HG02884 (cell line): Measurements from ENCODE around the gene CDH12.
"Not testable (repeated sequence)": the region's sequence is repeated elsewhere in the genome, so short reads cannot be mapped to it uniquely, and the experiment has no call there.

Experiments
- ATAC-seq: cut with Tn5 transposase; IDR thresholded peaks from one replicate; pipeline ENCODE4 v1.9.1; 2021; ENCODE audit warnings: mild to moderate bottlenecking, moderate library complexity; ENCODE audit not compliant: unreplicated experiment

The CDH12 gene

DNA sequence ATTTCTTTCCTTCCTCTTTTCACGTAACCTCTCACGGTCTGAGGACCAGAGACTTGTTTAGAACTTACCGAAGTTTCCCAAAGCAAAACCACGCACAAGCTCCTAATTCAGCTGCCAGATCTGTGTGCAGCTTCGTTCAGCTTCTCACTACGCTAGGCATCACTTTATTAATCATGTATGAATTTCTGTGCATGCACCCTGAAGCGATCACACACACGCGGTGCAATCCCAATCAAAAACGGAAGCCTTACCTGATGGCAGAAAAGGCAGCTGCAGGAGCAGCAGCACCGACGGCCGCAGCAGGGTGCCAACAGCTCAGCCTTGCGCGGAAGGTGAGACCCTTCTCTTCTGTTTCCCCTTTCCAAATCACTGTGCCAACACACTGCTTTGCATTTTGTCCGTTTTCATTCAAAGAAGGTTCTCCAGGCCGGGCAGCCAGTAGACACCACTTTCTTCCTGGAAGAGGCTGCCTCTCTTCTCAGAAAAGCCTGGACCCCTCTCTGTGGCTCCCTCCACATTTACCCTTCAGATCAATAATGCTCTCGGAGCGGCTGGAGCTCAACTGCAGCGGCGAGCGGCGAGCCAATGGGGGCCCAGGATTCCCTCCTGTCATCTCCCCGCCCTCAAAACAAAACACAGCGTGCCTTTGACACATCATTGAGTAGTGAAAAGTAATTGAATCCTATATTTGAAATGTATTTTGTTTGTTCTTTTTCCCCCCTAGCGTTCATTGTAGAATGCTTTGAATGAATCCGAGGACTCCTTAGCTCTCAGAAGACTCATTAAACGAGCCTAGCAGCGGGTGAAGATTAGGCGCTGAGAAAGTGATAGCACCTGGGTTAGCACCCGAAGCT lies at the start of gene CDH12:
TSS of gene CDH12 (minus strand) at position 538 of the 854 bp plus-strand sequence.
- ATAC-seq, result no peak

DNA sequence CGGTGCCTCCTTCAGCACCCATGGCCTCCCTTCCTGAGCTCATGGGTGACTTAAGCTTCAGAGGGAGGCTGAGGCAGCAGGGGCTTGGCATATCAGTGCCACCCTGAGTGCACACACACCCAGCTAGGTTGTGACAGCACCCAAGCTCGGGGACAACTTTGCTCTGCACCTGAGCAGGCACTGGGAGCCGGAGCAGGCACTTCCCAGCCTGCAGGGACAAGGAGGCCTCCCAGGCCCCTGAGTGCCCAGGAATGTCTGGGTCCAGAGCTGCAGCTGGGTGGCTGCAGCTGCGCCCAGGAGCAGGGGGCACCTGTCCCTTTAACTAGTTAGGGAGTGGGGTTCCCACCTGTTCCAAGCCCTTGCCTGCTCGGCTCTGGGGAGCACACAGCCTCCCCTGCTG lies 48.7 kb upstream of the CDH12 start:
- ATAC-seq, result no peak

DNA sequence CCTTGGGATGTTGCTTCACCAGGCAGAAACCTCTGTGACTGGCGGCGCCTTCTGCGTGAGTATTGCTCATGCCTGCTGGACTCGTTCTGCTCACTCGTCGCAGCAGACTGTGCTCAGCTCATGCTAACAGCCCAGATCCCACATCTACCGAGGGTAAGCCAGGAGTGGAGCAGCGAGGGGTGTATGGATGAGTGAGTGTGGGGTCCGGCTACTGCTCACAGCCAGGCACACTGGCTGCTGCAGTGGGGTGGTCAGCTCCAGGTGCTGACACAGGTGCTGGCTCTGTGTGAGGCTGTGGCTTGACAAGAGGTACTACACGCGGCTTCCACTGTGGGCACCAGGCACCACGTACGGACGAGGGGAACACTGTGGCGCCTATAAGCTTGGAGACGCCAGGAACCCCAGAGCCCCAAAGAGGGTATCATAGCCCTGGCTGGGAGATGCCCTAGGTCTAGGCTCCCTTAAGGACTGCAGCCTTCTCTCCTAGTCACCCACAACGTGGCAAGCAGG lies 47.7 kb upstream of the CDH12 start:
- ATAC-seq, result no peak

DNA sequence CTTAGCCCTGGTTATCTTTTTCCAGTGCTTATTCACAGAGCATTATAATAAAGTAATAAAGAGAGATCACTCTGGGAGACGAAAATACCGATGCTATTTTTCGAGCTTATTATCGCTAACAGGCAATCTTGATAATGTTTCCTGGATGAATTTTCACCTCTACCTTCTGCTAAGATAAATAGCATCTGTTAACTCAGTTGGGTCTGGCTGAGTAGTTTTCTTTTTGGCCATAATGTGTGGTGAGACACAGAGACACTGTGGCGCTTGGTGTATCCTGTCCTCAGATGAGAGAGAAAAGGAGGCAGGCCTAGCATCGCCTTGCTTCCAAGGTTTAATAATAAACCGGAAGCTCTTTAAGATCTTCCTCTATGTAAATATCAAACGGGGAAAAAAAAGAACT lies 46.2 kb upstream of the CDH12 start:
- no peak for ATAC-seq

DNA sequence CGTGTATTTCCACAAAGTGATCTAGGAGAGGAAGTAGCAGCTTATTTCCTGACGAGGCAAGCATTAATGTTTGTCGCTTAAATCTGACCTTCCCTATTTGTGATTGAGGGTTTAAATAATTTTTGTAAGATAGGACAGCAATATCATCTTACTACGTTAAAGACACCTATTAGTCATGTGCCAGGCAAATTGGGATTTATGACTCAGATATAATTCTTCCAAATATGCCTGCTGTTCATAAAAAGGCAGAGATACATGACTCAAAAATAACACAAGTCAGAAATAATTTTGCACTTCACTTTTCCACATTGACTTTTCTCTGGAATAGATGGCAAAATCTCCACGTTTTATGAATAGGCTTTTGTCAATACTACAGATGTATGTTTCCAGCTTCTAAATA lies 43.0 kb upstream of the CDH12 start:
- no peak for ATAC-seq

DNA sequence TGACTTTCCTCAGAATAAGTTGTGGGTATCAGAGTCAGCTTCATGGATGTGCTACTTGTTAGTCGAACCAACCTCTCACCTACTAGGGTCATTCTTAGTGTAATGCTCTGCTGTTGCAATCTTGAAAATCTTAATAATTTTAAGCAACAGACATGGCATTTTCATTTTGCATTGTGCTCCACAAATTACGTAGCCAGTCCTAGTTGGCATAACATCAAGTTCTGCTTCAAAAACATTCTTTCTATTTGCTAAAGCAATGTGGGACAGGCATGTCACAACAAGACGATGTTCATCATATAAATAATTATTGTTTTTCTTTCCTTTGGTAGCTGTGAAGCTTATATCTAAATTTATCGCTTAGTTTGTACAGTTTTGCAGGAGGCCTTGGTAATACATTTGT lies 39.3 kb upstream of the CDH12 start:
- no peak for ATAC-seq

DNA sequence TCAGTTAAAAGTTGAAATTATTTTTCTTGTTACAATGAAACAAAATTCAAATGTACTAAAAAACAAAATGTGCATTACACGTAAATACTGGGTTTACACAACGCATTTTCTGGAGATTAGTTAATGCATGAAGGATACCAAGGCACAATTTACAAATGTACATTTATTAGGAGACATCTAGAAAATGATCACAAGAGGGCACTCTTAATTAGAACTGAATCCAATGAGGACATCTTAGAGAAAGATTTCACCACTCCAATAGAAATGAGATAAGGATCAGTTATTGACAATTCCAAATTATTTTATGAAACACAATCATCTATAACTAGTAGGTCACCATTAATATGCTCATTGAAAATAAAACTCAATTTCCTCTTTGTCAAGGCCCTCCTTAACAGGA lies 36.6 kb upstream of the CDH12 start:
- no peak for ATAC-seq

DNA sequence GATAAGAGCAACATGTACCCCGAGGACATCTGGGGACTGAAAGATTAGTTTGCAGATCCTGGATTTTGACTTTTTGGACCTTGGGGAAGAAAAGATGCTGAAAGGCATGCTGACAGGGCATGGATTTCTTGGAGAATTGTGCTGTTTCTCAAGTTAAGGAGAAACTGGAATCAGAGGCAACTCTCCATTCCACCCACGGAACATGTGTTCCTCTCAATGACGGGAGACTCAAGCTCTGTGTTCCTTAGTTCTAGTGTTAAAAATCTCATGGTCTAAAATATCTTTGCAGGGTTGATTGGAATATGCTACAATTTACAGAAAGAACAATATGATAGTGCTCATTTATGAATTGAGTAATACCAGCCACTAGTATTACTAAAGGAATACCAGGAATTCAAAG lies 34.4 kb upstream of the CDH12 start:
- ATAC-seq, result no peak

DNA sequence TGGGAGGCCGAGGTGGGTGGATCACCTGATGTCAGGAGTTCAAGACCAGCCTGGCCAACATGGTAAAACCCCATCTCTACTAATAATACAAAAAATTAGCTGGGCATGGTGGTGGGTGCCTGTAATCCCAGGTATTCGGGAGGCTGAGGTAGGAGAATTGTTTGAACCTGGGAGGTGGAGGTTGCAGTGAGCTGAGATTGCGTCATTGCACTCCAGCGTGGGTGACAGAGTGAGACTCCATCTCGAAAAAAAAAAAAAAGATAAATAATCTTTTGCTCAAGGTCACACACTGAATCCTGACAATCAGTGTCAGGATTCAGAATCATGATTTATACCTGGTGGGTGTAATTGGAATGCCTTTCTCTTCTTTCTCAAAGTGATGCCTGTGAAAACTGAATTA lies 5.8 kb upstream of the CDH12 start:
- ATAC-seq, result not testable (repeated sequence)

DNA sequence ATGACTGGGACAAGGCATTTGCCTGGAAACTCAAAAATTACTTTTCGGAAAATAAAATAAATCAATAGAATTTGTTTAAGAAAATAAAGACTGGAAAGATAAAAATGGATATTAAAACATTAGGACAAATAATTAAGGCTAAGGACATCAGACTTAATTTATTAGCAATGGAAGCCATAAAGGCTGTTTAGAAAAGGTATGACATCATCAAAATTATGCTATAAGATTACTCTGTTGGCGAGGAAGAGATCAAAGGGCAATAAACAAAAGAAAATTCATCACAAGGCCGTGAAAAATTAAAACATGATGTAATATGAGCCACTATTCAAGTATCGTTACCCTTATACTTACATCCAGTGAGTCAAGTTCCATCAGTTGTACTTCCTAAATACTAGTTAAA lies 2.7 kb upstream of the CDH12 start:
- ATAC-seq, result no peak

DNA sequence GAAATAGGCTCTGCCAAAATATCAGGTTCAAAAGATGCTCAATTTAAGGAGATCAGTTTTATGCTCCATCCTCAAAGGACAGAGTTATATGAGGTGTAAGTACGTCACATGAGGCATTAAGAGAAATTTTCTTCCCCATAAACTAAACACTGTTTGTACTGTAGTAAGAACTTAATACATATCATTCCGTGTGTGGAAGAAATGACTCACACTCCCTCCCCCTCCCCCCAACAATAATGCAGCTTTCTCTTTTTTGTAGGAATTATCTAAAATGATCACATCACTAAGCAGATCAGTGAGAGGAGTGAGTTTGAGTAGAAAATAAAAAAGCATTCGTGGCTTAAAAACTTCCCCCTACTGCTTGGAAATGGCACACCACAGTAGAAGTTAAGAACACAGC lies 2.2 kb downstream of the CDH12 start:
- ATAC-seq, result no peak

DNA sequence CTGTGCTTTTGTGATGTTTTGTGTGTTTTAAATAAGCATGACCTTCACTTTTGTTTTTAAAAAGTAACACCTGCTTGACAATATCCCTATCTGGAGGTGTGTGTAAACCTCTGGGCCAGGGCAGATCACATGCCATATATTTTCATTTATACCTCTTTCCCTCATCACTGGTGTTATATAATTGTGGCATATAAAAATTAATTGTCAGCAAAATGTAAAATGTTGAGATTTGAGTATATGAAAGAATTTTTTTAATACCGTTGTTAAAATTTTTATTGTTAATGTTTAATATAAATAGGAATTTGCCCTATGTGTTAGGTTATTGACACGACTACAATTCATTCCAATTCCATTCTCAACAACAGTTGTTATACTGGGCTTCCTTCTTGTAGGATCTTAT lies 6.5 kb downstream of the CDH12 start:
- ATAC-seq, result no peak

DNA sequence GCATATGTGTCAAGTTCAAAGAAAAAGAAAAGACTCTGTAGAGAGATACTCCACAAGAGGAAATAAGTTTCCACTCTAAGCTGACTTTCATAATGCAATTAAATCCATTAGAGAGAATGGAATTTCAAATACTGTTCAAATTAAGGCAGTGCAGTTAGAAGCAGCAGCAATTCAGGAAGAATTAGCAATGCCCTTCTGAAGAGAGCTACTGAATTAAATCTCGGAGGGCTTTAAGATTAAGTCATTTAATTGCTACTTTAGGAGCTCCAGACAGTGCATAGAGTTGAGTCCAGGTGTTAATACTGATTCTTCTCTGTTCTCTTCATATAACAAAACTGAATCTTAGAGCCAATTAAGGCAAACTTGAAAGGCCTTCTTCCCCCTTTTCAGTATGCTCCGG lies 8.5 kb downstream of the CDH12 start:
- ATAC-seq, result no peak

DNA sequence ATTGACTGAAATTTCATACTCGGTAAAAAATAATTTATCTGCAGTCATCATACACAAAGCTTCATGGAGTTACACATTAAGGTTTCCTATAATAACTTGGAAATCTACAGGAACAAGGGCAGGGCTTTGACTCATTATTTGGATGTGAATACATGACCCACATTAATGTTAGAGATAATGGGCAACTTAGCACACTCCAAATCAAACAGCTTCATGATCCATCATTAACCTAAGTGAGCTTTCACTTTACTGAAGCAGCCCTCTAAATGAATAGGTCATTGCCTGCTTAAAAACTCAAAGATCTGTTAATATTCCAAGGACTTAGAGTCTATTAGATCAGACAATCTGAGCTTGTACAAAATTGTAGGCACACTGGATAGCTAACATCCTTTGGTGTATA lies 9.0 kb downstream of the CDH12 start:
- ATAC-seq, result no peak

DNA sequence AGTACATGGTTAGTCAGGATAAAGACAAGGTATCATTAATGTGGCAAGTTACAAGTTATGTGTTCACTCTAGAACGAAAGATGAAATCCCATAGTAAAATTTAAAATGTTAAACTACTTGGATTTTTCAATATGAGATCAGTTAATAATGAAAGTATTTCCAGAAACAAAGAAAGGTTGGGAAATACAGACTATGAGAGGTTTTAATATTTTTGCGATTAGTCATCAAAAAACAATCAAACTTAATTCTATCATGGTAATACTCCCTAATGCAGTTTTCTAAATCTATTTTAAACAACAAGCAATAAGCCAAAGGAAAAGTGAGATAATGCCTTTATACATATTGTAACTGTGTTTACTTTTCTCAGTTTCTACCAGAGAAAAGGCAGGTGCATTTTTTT lies 10.6 kb downstream of the CDH12 start:
- ATAC-seq, result no peak

DNA sequence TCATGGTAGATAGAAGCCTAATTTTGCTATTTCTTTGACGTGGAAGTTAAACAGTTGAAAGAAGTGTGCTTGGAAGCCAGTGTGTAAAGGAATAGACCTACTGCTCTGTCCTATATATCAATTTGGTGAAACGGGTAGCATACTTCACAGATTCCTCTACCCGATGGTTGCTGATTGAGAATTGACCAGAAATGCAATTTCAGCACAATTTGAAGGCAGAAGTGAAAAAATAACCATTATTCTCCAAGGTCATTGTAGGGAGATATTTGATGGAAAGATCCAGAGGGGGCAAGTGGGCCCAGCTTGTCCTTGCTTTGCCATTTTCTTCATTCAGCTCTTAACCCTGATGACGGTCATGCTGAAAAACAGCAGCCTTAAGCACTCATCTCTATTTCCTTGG lies 15.3 kb downstream of the CDH12 start:
- ATAC-seq, result no peak

DNA sequence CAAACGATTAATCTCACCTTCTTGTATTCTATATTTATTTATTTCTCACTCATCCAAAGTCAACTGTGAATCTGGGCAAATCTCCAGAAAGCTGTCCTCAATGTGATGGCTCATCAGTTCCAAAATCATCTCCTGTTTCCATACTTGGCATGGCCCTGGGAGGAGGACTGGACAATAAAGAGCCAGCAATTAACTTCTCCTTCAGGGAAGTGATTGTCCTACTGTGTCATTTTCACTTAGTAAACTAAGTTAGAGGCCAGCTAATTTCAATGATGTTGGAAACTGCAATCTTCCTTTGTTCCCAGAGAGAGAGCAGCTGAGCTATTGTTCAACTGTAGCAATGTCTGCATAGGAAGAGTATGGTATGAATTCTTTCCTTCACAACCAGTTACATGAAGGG lies 17.5 kb downstream of the CDH12 start:
- ATAC-seq, result no peak

DNA sequence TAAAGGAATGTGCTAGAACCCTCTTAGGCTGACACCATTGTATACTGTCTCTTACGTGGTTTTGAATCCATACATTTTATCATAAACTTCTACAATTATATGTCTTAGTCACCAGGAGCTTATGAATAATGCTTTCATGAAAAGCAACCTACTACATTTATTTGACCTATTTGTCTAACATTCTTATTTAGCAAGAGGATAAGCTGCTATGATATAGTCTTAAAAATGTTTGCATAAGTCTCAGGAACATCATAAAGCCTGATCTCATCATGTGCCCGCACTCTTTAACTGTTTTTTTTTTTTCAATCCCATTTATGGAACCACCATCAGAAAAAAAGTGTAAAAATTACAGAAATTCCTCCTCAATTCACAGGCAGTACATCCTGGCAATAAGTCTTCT lies 59.7 kb downstream of the CDH12 start:
- no peak for ATAC-seq

DNA sequence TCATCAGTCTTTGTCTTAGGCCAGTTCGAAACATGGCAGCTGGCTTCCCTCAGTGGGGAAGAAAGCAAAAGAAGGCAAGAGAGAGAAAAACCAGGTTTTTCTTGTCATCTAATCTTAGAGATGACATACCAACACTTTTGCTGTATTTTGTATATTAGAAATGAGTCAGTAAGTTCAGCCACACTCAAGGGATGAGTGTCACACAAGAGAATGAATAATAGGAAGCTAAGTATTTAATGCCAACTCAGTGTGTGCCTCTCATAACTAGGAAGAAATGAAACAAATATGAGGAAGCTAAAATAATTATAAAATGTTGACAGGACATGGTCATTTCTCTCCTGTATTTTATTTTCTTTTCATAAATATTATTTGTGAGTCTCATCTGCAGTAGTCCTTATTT lies 65.3 kb downstream of the CDH12 start:
- ATAC-seq, result no peak

DNA sequence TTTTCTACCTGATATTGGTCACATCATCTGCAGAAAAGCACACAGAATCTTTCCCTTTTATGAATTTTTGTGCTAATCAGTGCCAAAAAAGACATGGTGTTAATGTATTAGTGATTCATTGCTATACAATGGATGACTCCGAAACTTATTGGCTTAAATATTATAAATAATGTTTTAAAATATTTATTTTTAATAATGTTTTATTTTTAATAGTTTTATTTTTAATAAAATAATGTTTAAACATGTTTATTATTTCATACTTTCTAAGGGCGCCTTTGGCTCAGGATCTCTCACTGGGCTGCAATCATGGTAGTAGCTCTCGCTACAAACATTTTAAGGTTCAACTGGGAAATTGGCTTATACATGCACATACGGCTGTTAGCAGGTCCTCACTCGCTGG lies 65.7 kb downstream of the CDH12 start:
- no peak for ATAC-seq

DNA sequence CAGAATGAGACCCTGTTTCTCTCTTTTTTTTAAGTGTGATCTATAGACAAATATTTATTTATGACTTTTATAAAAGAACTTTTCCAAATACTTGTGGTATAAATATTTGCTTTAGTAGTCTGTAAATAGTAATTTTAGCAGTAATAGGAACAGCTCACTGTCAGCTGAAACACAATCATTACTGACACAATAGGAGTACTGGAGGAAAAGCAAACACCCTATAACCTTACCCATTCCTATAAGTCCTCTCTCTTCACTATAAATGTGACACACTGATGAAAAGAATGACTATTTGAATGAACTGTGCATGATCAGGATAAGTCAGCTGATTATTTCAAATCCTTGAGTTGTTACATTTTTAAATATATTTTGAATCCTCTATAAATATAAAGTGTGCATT lies 72.4 kb downstream of the CDH12 start:
- no peak for ATAC-seq

DNA sequence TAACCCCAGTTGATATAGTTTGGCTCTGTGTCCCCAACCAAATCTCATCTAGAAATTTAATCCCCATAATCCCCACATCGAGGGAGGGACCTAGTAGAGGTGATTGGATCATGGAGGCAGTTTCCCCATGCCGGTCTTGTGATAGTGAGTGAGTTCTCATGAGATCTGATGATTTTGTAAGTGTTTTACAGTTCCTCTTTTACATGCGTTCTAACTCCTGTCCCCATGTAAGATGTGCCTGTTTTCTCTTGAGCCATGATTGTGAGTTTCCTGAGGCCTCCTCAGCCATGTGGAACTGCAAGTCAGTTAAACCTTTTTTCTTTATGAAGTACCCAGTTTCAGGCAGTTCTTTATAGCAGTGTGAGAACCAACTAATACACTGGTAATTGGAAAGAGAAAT lies 73.6 kb downstream of the CDH12 start:
- ATAC-seq, result no peak

DNA sequence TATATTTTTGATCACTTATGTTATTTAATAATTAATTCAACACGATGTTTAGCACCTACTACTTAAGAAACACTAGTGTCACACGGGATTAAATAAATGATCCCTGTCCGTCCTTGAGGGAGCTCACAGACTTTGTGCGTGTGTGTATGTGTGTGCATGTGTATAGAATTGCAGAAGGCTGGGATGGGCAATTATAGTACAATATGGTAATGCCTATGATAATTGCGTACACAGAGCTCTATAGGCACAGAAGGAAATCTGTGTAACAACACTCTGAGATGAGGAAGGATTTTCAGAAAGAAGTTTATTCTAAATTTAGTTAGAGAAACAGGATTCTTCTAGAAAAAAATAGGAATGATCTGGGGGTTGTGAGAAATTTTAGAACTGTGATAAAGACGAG lies 76.9 kb downstream of the CDH12 start:
- no peak for ATAC-seq
